Measurements from ENCODE around the gene BOD1L1. TPM values are rescaled to one million over a fixed set of nuclear protein-coding genes. Genes with fewer than 3 reads are reported as not detected.

BOD1L1 gene
- total RNA-seq, 4 donors from 2014 or later: 33.7 to 72.2 (median 60.8) TPM

- in situ Hi-C loops (cut with MboI; ENCODE audit: low pct_ligation_motif_present in 1 of 4, low pct_unique_long_range_greater_than_20kb in 1 of 4, low sequenced_read_pairs in 3 of 4) (no loop called here), intact Hi-C loops (cut with DNase I; ENCODE audit: low total_unique reads) (no loop called here)
- H3K4me3 ChIP-seq: no peak overlapping the region
- H3K27ac ChIP-seq: no peak overlapping the region
- H3K9me3 ChIP-seq: no peaks in the 10 kb centered on the region
- H3K36me3 ChIP-seq: peaks cover 0 to 57% (median 16%) of the 10 kb centered on the region in 4 donors
- no peak for DNase-seq
- WGBS, 2 donors (ENCODE audit: low coverage in 1 of 2): 67 to 79% methylated on average over 3 of the region's 3 CpGs
- H3K27me3 ChIP-seq: no peaks in the 10 kb centered on the region
- TF ChIP-seq POLR2AphosphoS5 (IDR thresholded peaks at IDR 0.05) (no peak), CTCF (IDR thresholded peaks at IDR 0.05) (no peak), EP300 (IDR thresholded peaks at IDR 0.05; ENCODE audit: low read depth) (no peak), POLR2A (IDR thresholded peaks at IDR 0.05) (no peak)
- H3K4me1 ChIP-seq: peaks cover 0 to 2% (median 0%) of the 10 kb centered on the region in 4 donors
Measured at GRCh38 chr4:13617801-13618200, 9.7 kb downstream of the BOD1L1 start.

DNA sequence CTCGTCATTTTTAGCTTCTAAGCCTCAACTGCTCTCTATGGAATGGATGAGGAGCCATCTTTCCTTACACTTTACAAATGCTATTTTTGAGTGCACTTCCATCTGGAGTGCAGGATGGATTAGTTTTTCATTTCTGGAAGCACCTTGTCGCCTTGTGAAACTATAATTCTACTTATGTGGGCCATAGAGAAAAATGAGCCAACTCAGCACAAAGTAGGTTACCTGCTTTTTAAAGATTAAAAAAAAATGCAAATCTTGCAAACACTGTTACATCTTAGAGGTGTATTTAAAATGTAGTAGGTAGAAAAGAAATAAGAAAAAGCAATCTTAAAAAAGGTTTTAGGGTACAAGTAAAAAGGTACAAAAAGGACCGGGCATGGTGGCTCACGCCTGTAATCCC lies 10.9 kb downstream of the BOD1L1 start:
- in situ Hi-C loops (cut with MboI; ENCODE audit: low pct_ligation_motif_present in 1 of 4, low pct_unique_long_range_greater_than_20kb in 1 of 4, low sequenced_read_pairs in 3 of 4) (no loop called here), intact Hi-C loops (cut with DNase I; ENCODE audit: low total_unique reads) (no loop called here)
- Histone ChIP-seq H3K4me1 (peaks cover 0 to 7% (median 0%) of the 10 kb centered on the region in 4 donors), H3K4me3 (no peak overlapping the region), H3K9me3 (no peaks in the 10 kb centered on the region), H3K36me3 (peaks cover 0 to 67% (median 21%) of the 10 kb centered on the region in 4 donors), H3K27me3 (no peaks in the 10 kb centered on the region), H3K27ac (no peak overlapping the region)
- TF ChIP-seq EP300 (IDR thresholded peaks at IDR 0.05; ENCODE audit: low read depth): no peak
- no peak for TF ChIP-seq CTCF (IDR thresholded peaks at IDR 0.05)
- TF ChIP-seq POLR2A (IDR thresholded peaks at IDR 0.05): no peak
- 93 to 96% methylated on average over 4 of the region's 4 CpGs for WGBS, 2 donors (ENCODE audit: low coverage in 1 of 2)
- DNase-seq: no peak

- 77 to 95% methylated on average over 3 of the region's 3 CpGs for WGBS, 2 donors (ENCODE audit: low coverage in 1 of 2)
- TF ChIP-seq POLR2A (IDR thresholded peaks at IDR 0.05) (no peak), CTCF (IDR thresholded peaks at IDR 0.05) (no peak), POLR2AphosphoS5 (IDR thresholded peaks at IDR 0.05) (no peak), EP300 (IDR thresholded peaks at IDR 0.05; ENCODE audit: low read depth) (no peak)
- Histone ChIP-seq H3K4me1 (peaks cover 0 to 7% (median 0%) of the 10 kb centered on the region in 4 donors), H3K36me3 (peaks cover 0 to 82% (median 27%) of the 10 kb centered on the region in 4 donors), H3K27me3 (no peaks in the 10 kb centered on the region), H3K9me3 (no peaks in the 10 kb centered on the region), H3K27ac (no peak overlapping the region), H3K4me3 (no peak overlapping the region)
- no peak for DNase-seq
- in situ Hi-C loops (cut with MboI; ENCODE audit: low pct_ligation_motif_present in 1 of 4, low pct_unique_long_range_greater_than_20kb in 1 of 4, low sequenced_read_pairs in 3 of 4): no loop called here
- intact Hi-C loops (cut with DNase I; ENCODE audit: low total_unique reads): no loop called here
Measured at GRCh38 chr4:13615161-13615560, 12.4 kb downstream of the BOD1L1 start.

GRCh38 chr4:13612569-13612968 lies 15.0 kb downstream of the BOD1L1 start:
- in situ Hi-C loops (cut with MboI; ENCODE audit: low pct_ligation_motif_present in 1 of 4, low pct_unique_long_range_greater_than_20kb in 1 of 4, low sequenced_read_pairs in 3 of 4): no loop called here
- H3K9me3 ChIP-seq: no peaks in the 10 kb centered on the region
- H3K27me3 ChIP-seq: no peaks in the 10 kb centered on the region
- peak overlapping the region in 2 of 4 donors; percentile 48 to 50 for H3K27ac ChIP-seq
- no peak for TF ChIP-seq POLR2AphosphoS5 (IDR thresholded peaks at IDR 0.05)
- intact Hi-C loops (cut with DNase I; ENCODE audit: low total_unique reads): no loop called here
- no peak overlapping the region for H3K4me3 ChIP-seq
- peaks cover 0 to 84% (median 27%) of the 10 kb centered on the region in 4 donors for H3K36me3 ChIP-seq
- no peak for DNase-seq
- peaks cover 0 to 7% (median 0%) of the 10 kb centered on the region in 4 donors for H3K4me1 ChIP-seq
- WGBS, 2 donors (ENCODE audit: low coverage in 1 of 2): 81 to 93% methylated on average over 2 to 4 of the region's 4 CpGs

DNA sequence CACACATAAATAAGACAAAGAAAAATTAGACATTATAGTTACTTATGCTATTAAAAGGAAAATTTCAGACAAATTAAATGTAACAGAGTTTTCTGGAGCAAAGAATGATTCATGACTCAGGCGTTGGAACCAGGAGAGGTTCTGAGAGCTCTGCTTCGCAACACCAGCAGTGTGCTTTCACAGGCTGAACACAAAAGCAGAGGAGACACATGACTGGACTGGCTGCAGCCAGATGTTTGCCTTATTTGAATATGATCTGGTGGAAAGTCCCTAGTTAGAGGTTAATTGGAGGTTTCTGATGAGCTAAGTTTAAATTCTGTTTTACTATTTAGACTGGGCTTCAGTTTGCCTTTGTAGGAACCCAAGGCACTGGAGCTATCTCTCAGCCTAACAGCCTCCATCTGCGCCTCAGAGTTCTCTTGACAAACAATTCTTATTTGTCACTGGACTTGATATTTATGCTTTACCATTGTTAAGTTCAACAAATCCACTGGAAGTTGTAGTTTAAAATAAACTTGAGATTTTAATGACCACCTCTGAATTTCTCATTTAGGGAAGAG lies 16.2 kb downstream of the BOD1L1 start:
- peaks cover 0 to 87% (median 33%) of the 10 kb centered on the region in 4 donors for H3K36me3 ChIP-seq

More for the DNA sequence above, 16.2 kb downstream of the BOD1L1 start:
- no peaks in the 10 kb centered on the region for H3K27me3 ChIP-seq
- H3K9me3 ChIP-seq: no peaks in the 10 kb centered on the region
- no peak for TF ChIP-seq EP300 (IDR thresholded peaks at IDR 0.05; ENCODE audit: low read depth)
- TF ChIP-seq POLR2AphosphoS5 (IDR thresholded peaks at IDR 0.05): peak in 1 of 3 donors; percentile 25
- intact Hi-C loops (cut with DNase I; ENCODE audit: low total_unique reads): no loop called here
- peak overlapping the region; percentile 10 to 50 (median 38) for H3K27ac ChIP-seq
- in situ Hi-C loops (cut with MboI; ENCODE audit: low pct_ligation_motif_present in 1 of 4, low pct_unique_long_range_greater_than_20kb in 1 of 4, low sequenced_read_pairs in 3 of 4): no loop called here
- H3K4me1 ChIP-seq: peaks cover 0 to 7% (median 0%) of the 10 kb centered on the region in 4 donors
- peak; percentile 18 for DNase-seq
- no peak overlapping the region for H3K4me3 ChIP-seq
- WGBS, 2 donors (ENCODE audit: low coverage in 1 of 2): 63 to 65% methylated on average over 3 of the region's 3 CpGs

Data from transverse colon (tissue), 4 donors.